Stimulated activated CD8-positive, alpha-beta memory T cell treated with anti-CD3 and anti-CD28 coated beads, Interleukin-12 subunit alpha, Interleukin-12 subunit beta, amount 100 ng/mL, for 24 hours (primary cell): ENCODE data around the gene FFAR3.

Experiments used
- DNase-seq: peaks from one replicate; pipeline ENCODE4 v3.0.0-alpha.2; 2020; ENCODE audit errors: extremely low read depth

FFAR3 gene

GRCh38 chr19:35403116-35403760 is 45.0 kb downstream of the FFAR3 start:
- no peak for DNase-seq

GRCh38 chr19:35404879-35405622 is 46.8 kb downstream of the FFAR3 start:
- peak; percentile 16 for DNase-seq

- no peak for DNase-seq
These were observed 49.4 kb downstream of the FFAR3 start for GRCh38 chr19:35407619-35408018.

- no peak for DNase-seq
These were observed 50.3 kb downstream of the FFAR3 start for GRCh38 chr19:35408284-35409171.

GRCh38 chr19:35409191-35409590 is 50.9 kb downstream of the FFAR3 start:
- no peak for DNase-seq
